Activated naive CD4-positive, alpha-beta T cell treated with anti-CD3 and anti-CD28 coated beads, Interleukin-2, amount 10 ng/mL, durations not matched to agents 7 days and 5 days (primary cell): ENCODE measurements around the gene LRRC37B.
"Not testable (repeated sequence)": the region's sequence is repeated elsewhere in the genome, so short reads cannot be mapped to it uniquely, and the experiment has no call there.

ENCODE experiments used
- CTCF ChIA-PET: fragments of 350-600 bp; sonication (Branson Sonifier 250); formaldehyde crosslinking; loops from one replicate; lab custom pipeline; 2021; ENCODE audit warnings: antibody characterized with exemption; lab: Charles Lee
- DNase-seq: peaks from one replicate; pipeline ENCODE4 v3.0.0-alpha.2; 2020
- H3K27ac Mint-ChIP-seq: one replicate; pipeline ENCODE4 v1.8.0; 2021; ENCODE audit warnings: mild to moderate bottlenecking, moderate library complexity, mixed read lengths
- H3K27me3 Mint-ChIP-seq: one replicate; pipeline ENCODE4 v1.8.0; 2021; ENCODE audit warnings: mild to moderate bottlenecking, mixed read lengths
- H3K36me3 Mint-ChIP-seq: one replicate; pipeline ENCODE4 v1.8.0; 2021; ENCODE audit warnings: mixed read lengths
- H3K4me1 Mint-ChIP-seq: one replicate; pipeline ENCODE4 v1.8.0; 2021; ENCODE audit warnings: mixed read lengths
- H3K4me3 Mint-ChIP-seq: one replicate; pipeline ENCODE4 v1.8.0; 2021; ENCODE audit warnings: mild to moderate bottlenecking, moderate library complexity, mixed read lengths
- H3K9me3 Mint-ChIP-seq: one replicate; pipeline ENCODE4 v1.8.0; 2021; ENCODE audit warnings: mixed read lengths

The LRRC37B gene

DNA sequence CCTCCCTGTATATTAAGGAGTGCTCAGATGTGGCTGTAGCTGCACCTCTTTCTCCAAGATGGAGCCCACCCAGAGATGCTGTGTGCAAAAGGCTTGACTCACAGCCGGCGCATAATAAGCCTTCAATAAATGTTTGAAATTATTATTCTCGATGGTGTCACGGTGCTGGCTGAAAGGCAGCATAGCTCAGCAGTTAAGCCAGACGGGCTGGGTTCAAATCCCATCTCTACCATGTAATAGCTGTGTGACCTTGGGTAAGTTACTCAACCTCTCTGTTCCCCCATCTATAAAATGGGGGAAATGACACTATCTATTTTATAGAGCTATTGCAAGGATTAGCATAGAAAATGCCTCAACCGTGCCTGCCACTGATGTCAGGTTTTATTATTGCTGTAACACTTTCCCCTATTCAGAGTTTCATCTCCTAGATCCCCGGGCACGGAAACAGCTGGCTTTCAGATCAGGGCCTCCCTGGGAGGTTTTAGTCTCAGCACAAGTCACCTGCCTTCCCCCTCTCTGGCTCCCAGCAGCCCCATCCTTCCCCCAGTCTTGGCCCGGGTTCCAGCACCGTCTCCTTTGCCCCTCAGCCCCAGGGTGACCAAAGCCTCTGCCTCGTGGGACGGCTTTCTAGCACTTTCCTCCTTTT lies 50.4 kb downstream of the LRRC37B start:
- not testable (repeated sequence) for H3K9me3 Mint-ChIP-seq, DNase-seq, H3K4me3 Mint-ChIP-seq

DNA sequence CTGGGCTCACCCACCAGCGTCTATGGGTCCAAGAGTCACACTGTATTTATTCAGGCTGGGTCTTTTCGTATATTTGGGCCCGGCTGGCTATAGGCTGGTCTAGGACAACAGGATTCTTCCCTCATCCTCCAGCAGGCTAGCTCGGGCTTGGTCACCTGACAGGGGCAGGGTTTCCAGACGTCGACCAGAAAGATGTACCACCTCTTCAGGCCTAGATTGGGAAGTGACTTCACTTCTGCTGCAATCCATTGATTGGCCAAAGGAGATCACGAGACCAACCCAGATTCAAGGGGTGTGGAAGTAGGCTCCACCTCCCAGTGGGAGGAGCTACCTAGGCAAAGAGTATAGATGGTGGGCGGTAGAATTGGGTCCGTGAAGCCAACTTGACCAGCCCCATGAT lies 53.5 kb downstream of the LRRC37B start:
- H3K4me3 Mint-ChIP-seq, H3K36me3 Mint-ChIP-seq, H3K27ac Mint-ChIP-seq, H3K9me3 Mint-ChIP-seq, DNase-seq, CTCF ChIA-PET: not testable (repeated sequence)
- Mint-ChIP-seq H3K4me1 (peaks cover 11% of the 10 kb centered on the region), H3K27me3 (peaks cover 13% of the 10 kb centered on the region)

More for the DNA sequence above, 50.4 kb downstream of the LRRC37B start:
- H3K27ac Mint-ChIP-seq, H3K4me1 Mint-ChIP-seq, H3K27me3 Mint-ChIP-seq, CTCF ChIA-PET, H3K36me3 Mint-ChIP-seq: not testable (repeated sequence)

GRCh38 chr17:32061840-32062239 lies 54.7 kb downstream of the LRRC37B start:
- H3K36me3 Mint-ChIP-seq, H3K9me3 Mint-ChIP-seq, CTCF ChIA-PET, DNase-seq, H3K27ac Mint-ChIP-seq, H3K4me3 Mint-ChIP-seq: not testable (repeated sequence)
- Mint-ChIP-seq H3K27me3 (peaks cover 13% of the 10 kb centered on the region), H3K4me1 (peaks cover 11% of the 10 kb centered on the region)

GRCh38 chr17:32064091-32064490 lies 56.9 kb downstream of the LRRC37B start:
- not testable (repeated sequence) for H3K27ac Mint-ChIP-seq, H3K9me3 Mint-ChIP-seq, H3K4me3 Mint-ChIP-seq, H3K36me3 Mint-ChIP-seq, DNase-seq
- Mint-ChIP-seq H3K4me1 (peaks cover 12% of the 10 kb centered on the region), H3K27me3 (peaks cover 13% of the 10 kb centered on the region)
- CTCF ChIA-PET = interaction anchor here (1.2 kb wide), 1 partner anchor 54 kb away, joined by 4 read pairs; no protein-coding TSS in a partner anchor

- H3K4me1 Mint-ChIP-seq = peaks cover 12% of the 10 kb centered on the region
- CTCF ChIA-PET, H3K9me3 Mint-ChIP-seq: not testable (repeated sequence)
These were observed 59.0 kb downstream of the LRRC37B start for GRCh38 chr17:32066123-32066680.

DNA sequence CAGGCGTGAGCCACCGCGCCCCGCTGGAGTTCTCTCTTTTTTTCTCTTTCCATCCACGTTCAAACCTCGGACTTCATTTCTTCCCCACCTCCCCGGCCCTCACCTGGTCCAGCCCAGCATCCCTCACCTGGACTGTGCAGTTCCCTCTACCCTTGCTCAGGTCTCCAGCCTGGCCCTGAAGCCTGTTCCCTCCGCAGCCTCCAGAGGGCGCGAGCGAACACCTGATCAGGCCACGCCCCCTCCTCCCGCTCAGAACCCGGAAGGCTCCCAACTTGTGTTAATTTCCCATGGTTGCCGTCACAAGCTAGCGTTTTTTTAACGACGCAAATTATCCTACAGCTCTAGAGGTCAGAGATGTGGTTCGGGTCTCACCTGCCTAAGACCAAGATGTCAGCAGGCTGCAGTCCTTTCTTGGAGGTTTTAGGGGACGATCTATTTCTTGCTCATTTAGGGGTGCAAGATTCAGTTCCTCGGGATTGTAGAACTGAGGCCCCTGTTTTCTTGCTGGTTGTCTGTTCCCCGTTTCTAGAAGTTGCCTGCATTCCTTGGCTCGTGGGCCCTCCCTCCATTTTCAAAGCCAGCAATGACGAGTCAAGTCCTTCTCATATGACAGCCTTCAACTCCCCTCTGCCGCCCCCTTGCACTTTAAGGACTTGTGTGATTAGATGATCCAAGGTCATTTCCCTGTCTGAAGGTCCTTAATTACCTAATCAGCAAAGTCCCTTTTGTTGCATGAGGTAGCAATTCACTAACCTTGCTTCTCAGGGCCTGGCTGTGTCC lies 59.9 kb downstream of the LRRC37B start:
- CTCF ChIA-PET, H3K36me3 Mint-ChIP-seq, H3K27me3 Mint-ChIP-seq, H3K9me3 Mint-ChIP-seq: not testable (repeated sequence)
- peak overlapping the region; percentile 38 for H3K4me3 Mint-ChIP-seq
- peak overlapping the region; percentile 71 for H3K27ac Mint-ChIP-seq
- peaks cover 14% of the 10 kb centered on the region for H3K4me1 Mint-ChIP-seq
- DNase-seq = peak; percentile 79

More at GRCh38 chr17:32066123-32066680, 59.0 kb downstream of the LRRC37B start:
- H3K27ac Mint-ChIP-seq, H3K36me3 Mint-ChIP-seq, DNase-seq, H3K4me3 Mint-ChIP-seq: not testable (repeated sequence)
- peaks cover 13% of the 10 kb centered on the region for H3K27me3 Mint-ChIP-seq

DNA sequence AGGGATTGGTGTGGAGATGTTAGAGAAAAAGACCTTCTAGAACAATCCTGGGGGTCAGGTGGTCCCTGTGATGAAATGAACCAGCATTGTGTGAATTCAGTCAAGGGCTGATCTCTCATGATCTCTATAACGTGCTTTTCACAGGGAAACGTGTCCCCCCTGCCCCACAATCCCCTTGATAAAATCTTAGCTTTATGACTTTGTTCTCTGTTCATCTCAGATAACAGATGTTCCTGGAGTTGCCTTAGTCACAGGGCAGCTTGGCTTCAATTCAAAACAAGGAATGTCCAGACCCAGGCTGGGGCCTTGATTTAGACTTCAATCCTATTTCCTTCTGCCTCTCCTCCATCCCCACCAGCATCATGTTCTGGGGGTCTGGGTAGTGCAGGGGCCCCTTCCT lies 61.9 kb downstream of the LRRC37B start:
- H3K9me3 Mint-ChIP-seq, CTCF ChIA-PET, H3K27ac Mint-ChIP-seq, H3K4me3 Mint-ChIP-seq, DNase-seq, H3K27me3 Mint-ChIP-seq, H3K36me3 Mint-ChIP-seq: not testable (repeated sequence)
- peaks cover 11% of the 10 kb centered on the region for H3K4me1 Mint-ChIP-seq

- CTCF ChIA-PET, H3K36me3 Mint-ChIP-seq, H3K27me3 Mint-ChIP-seq, H3K9me3 Mint-ChIP-seq, H3K4me3 Mint-ChIP-seq, H3K27ac Mint-ChIP-seq: not testable (repeated sequence)
- peaks cover 13% of the 10 kb centered on the region for H3K4me1 Mint-ChIP-seq
- DNase-seq = peak; percentile 49
These were observed 64.8 kb downstream of the LRRC37B start for GRCh38 chr17:32071961-32072360.

GRCh38 chr17:32073131-32073530 lies 65.9 kb downstream of the LRRC37B start:
- H3K27ac Mint-ChIP-seq, H3K36me3 Mint-ChIP-seq, DNase-seq, H3K27me3 Mint-ChIP-seq, CTCF ChIA-PET, H3K9me3 Mint-ChIP-seq, H3K4me3 Mint-ChIP-seq: not testable (repeated sequence)
- peaks cover 11% of the 10 kb centered on the region for H3K4me1 Mint-ChIP-seq

GRCh38 chr17:32079753-32080152 lies 72.6 kb downstream of the LRRC37B start:
- CTCF ChIA-PET = not testable (repeated sequence)
- H3K4me3 Mint-ChIP-seq = peak overlapping the region; percentile 65

DNA sequence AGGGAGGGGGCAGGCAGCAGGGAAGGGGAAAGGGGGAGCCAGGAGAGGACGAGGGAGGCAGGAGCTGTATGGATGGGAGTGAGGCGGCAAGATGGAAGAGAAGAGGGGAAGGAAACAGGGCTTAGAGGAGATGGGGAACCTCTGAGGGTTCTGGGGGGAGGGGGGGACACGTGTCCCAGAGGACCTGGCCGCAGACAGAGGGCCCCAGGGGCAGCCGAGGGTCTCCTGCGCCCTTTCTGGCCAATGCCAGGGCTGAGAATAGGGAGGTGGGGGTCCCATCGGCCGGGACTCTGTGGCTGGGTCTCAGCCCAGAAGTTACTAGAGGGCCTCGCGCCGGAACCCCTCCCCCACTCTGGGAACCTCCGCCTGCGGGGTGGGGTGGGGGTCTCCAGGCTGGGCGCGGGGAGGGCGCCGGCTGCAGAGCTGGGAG lies 76.4 kb downstream of the LRRC37B start:
- CTCF ChIA-PET, DNase-seq, H3K9me3 Mint-ChIP-seq, H3K27me3 Mint-ChIP-seq, H3K36me3 Mint-ChIP-seq, H3K27ac Mint-ChIP-seq, H3K4me3 Mint-ChIP-seq: not testable (repeated sequence)
- peaks cover 18% of the 10 kb centered on the region for H3K4me1 Mint-ChIP-seq

More at GRCh38 chr17:32079753-32080152, 72.6 kb downstream of the LRRC37B start:
- not testable (repeated sequence) for H3K27me3 Mint-ChIP-seq, H3K9me3 Mint-ChIP-seq, H3K36me3 Mint-ChIP-seq
- peak overlapping the region; percentile 91 for H3K27ac Mint-ChIP-seq
- peaks cover 20% of the 10 kb centered on the region for H3K4me1 Mint-ChIP-seq
- DNase-seq = peak; percentile 87

- H3K27me3 Mint-ChIP-seq, H3K27ac Mint-ChIP-seq, DNase-seq, H3K9me3 Mint-ChIP-seq, CTCF ChIA-PET, H3K36me3 Mint-ChIP-seq, H3K4me3 Mint-ChIP-seq: not testable (repeated sequence)
- peaks cover 18% of the 10 kb centered on the region for H3K4me1 Mint-ChIP-seq
These were observed 77.1 kb downstream of the LRRC37B start for GRCh38 chr17:32084003-32084941.

DNA sequence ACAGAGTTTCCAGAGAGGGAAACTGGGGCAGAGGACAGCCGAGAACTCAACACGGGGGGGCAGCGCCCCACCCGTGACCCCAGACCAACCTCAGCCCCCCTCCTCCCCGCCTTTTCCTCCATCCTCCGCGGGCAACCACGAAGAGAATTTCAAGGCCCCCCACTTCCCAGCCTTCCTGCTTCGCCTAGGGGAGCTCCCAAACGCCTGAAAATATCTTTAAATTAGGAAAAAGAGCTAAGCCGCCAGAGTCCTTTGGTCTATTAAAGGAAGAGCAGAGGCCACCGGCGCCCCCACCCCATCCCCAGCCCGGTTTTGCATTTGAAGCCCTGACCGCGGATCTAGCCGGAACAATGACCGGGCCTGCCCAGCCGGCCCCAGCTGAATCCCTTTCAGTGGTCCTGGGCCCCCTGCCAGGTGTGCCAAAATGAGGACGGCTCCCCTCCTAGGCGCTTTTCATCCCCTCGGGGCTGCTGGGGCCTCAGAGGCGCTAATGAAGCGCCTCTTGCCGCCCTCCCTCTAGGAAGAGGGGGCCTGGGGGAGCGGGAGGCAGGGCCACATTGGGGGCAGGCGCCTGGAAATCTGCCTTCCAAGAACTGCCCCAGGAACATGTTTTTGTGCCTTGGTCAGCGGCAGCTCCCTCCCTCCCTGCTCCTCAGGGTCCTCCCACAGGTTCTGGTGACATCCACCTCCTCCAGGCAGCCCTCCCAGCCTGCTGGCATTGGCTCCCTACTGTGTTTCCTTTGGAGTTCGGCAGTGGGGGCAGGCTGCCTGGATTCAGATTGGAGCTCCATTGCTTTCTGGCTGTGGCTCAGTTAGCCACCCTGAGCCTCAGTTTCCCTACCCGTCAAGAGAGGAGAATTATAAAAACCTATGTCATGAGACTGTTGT lies 78.0 kb downstream of the LRRC37B start:
- not testable (repeated sequence) for H3K27ac Mint-ChIP-seq

More for the DNA sequence above, 78.0 kb downstream of the LRRC37B start:
- DNase-seq, H3K27me3 Mint-ChIP-seq, H3K36me3 Mint-ChIP-seq, H3K4me3 Mint-ChIP-seq, H3K9me3 Mint-ChIP-seq, CTCF ChIA-PET: not testable (repeated sequence)
- peaks cover 12% of the 10 kb centered on the region for H3K4me1 Mint-ChIP-seq
